Measurements from ENCODE around the gene KCNQ1. TPM values are rescaled to one million over a fixed set of nuclear protein-coding genes. Genes with fewer than 3 reads are reported as not detected.

The KCNQ1 gene
- polyA plus RNA-seq, 1 donor (not counting 4 experiments of a cell fraction or from before 2014, with no cell fraction given) = not detected

DNA sequence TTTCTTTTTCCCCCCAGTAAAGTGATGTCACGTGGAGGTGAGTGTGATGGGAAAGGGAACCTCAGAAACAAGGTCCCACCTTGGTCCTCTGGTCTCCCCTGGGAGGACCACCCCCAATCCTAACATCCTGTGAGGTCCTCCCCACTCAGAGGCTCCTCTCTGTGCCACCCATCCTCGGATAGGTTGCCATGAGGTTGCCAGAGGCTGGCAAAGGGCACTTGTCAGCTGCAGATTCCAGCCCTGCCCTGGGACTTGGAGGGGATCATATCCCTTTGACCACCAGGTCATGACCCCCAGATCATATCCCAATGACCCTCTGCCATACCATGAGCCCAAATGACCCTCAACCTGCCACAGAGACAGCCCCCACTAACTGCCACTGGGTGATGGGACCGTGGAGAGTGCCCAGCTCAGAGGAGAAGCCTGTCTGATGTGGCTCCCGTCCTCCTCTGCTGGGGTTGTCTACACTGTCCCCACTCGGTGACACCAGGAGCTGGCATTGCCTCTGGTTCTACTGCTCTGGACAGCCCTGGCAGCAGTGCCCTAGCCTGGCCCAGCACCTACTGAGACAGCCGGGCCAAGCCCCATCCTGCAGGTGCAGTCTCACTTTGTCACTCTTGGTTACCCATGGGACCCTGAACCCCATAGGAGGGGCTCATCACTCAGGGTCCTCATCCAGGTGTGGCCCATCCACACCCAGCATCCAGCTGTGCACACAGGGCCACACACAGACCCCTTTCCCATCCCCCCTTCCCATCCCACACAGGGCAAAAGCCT lies 345.2 kb downstream of the KCNQ1 start:
- Histone ChIP-seq H3K4me3 (ENCODE audit: control insufficient read depth in 2 of 3, extremely low read depth in 1 of 3, insufficient read depth in 2 of 3, low read depth in 1 of 3, low read length in 3 of 3) (no peak overlapping the region), H3K27me3 (ENCODE audit: control insufficient read depth, extremely low read depth, insufficient read depth, low read length) (peaks cover 55% of the 10 kb centered on the region), H3K79me2 (ENCODE audit: control insufficient read depth, insufficient read depth, low read length) (no peaks in the 10 kb centered on the region), H3K4me1 (ENCODE audit: control insufficient read depth, extremely low read depth, insufficient read depth, low read length) (no peaks in the 10 kb centered on the region), H2AFZ (ENCODE audit: control insufficient read depth, low read length) (no peak overlapping the region), H3K9me1 (ENCODE audit: control insufficient read depth, extremely low read depth, insufficient read depth, low read length) (no peaks in the 10 kb centered on the region), H4K20me1 (ENCODE audit: control insufficient read depth, extremely low read depth, insufficient read depth, low read length) (no peaks in the 10 kb centered on the region), H3K9ac (ENCODE audit: control insufficient read depth, extremely low read depth, insufficient read depth, low read length) (no peak overlapping the region), H3K36me3 (ENCODE audit: control insufficient read depth in 2 of 2, extremely low read depth in 1 of 2, insufficient read depth in 2 of 2, low read length in 2 of 2) (no peaks in the 10 kb centered on the region), H3K27ac (ENCODE audit: control insufficient read depth, insufficient read depth, low read length) (no peak overlapping the region), H3K9me3 (ENCODE audit: control insufficient read depth, low read depth, low read length) (no peaks in the 10 kb centered on the region), H3K4me2 (ENCODE audit: control insufficient read depth, extremely low read depth, insufficient read depth, low read depth, low read length) (no peak overlapping the region)
- dilution Hi-C loops (cut with MboI; ENCODE audit: extremely low pct_ligation_motif_present, low sequenced_read_pairs) = no loop called here
- DNase-seq (ENCODE audit: low read depth, low spot score) = no peak
- no peak for FAIRE-seq
- TF ChIP-seq, protein P1, sequence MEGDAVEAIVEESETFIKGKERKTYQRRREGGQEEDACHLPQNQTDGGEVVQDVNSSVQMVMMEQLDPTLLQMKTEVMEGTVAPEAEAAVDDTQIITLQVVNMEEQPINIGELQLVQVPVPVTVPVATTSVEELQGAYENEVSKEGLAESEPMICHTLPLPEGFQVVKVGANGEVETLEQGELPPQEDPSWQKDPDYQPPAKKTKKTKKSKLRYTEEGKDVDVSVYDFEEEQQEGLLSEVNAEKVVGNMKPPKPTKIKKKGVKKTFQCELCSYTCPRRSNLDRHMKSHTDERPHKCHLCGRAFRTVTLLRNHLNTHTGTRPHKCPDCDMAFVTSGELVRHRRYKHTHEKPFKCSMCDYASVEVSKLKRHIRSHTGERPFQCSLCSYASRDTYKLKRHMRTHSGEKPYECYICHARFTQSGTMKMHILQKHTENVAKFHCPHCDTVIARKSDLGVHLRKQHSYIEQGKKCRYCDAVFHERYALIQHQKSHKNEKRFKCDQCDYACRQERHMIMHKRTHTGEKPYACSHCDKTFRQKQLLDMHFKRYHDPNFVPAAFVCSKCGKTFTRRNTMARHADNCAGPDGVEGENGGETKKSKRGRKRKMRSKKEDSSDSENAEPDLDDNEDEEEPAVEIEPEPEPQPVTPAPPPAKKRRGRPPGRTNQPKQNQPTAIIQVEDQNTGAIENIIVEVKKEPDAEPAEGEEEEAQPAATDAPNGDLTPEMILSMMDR (optimal IDR thresholded peaks at IDR 0.05 in 1 of 3, IDR thresholded peaks at IDR 0.05 in 1 of 3, conservative IDR thresholded peaks at IDR 0.05 in 1 of 3; ENCODE audit: extremely low read depth in 1 of 3, insufficient read depth in 2 of 3, low read length in 3 of 3) = no peak
- no peak for TF ChIP-seq EZH2 (IDR thresholded peaks at IDR 0.05; ENCODE audit: low read length)

DNA sequence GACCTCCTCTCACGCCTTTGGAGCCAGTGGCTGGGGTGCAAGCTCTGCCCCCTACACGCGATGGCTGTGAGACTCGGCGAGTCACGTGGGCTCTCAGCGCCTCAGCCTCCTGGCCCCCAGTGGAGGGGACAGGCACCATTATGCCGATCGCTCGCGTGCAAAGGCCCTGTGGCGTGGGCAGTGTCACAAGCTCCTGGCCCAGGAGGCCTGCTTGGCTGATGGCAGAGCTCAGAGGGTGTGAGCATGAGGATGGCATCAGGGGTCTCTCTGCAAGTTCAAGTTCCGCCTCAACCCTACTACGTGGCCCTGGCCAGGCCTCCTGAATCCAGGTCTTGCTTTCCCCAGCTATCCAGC lies 345.7 kb downstream of the KCNQ1 start:
- Histone ChIP-seq H3K9ac (ENCODE audit: control insufficient read depth, extremely low read depth, insufficient read depth, low read length) (no peak overlapping the region), H4K20me1 (ENCODE audit: control insufficient read depth, extremely low read depth, insufficient read depth, low read length) (no peaks in the 10 kb centered on the region), H3K4me1 (ENCODE audit: control insufficient read depth, extremely low read depth, insufficient read depth, low read length) (no peaks in the 10 kb centered on the region), H3K27me3 (ENCODE audit: control insufficient read depth, extremely low read depth, insufficient read depth, low read length) (peaks cover 55% of the 10 kb centered on the region), H2AFZ (ENCODE audit: control insufficient read depth, low read length) (no peak overlapping the region), H3K4me3 (ENCODE audit: control insufficient read depth in 2 of 3, extremely low read depth in 1 of 3, insufficient read depth in 2 of 3, low read depth in 1 of 3, low read length in 3 of 3) (no peak overlapping the region), H3K4me2 (ENCODE audit: control insufficient read depth, extremely low read depth, insufficient read depth, low read depth, low read length) (no peak overlapping the region), H3K9me1 (ENCODE audit: control insufficient read depth, extremely low read depth, insufficient read depth, low read length) (no peaks in the 10 kb centered on the region), H3K36me3 (ENCODE audit: control insufficient read depth in 2 of 2, extremely low read depth in 1 of 2, insufficient read depth in 2 of 2, low read length in 2 of 2) (no peaks in the 10 kb centered on the region), H3K9me3 (ENCODE audit: control insufficient read depth, low read depth, low read length) (no peaks in the 10 kb centered on the region), H3K79me2 (ENCODE audit: control insufficient read depth, insufficient read depth, low read length) (no peaks in the 10 kb centered on the region), H3K27ac (ENCODE audit: control insufficient read depth, insufficient read depth, low read length) (no peak overlapping the region)
- DNase-seq (ENCODE audit: low read depth, low spot score) (no peak), FAIRE-seq (no peak)
- TF ChIP-seq, protein P1 (optimal IDR thresholded peaks at IDR 0.05 in 1 of 3, IDR thresholded peaks at IDR 0.05 in 1 of 3, conservative IDR thresholded peaks at IDR 0.05 in 1 of 3; ENCODE audit: extremely low read depth in 1 of 3, insufficient read depth in 2 of 3, low read length in 3 of 3) = no peak
- TF ChIP-seq EZH2 (IDR thresholded peaks at IDR 0.05; ENCODE audit: low read length) = no peak
- dilution Hi-C loops (cut with MboI; ENCODE audit: extremely low pct_ligation_motif_present, low sequenced_read_pairs) = no loop called here

All from keratinocyte (primary cell).